Trophoblast cell (in vitro differentiated cells and primary cell): Measurements from ENCODE around the gene EARS2.

ENCODE experiments used
- DNase-seq, 2 donors: peaks; one replicate each; pipeline ENCODE4 v3.0.0-alpha.2; 2016
- H2AFZ ChIP-seq: 2 replicates; pipeline ENCODE4 v1.6.1; 2013; ENCODE audit warnings: low read length, moderate library complexity, mild to moderate bottlenecking; ENCODE audit not compliant: insufficient read depth, poor library complexity
- H2AK5ac ChIP-seq: 2 replicates; pipeline ENCODE4 v1.6.1; 2013; ENCODE audit warnings: mild to moderate bottlenecking, low read length
- H2BK120ac ChIP-seq: 2 replicates; pipeline ENCODE4 v1.6.1; 2013; ENCODE audit warnings: low read length, mild to moderate bottlenecking, moderate library complexity; ENCODE audit not compliant: insufficient read depth, poor library complexity
- H2BK12ac ChIP-seq: 2 replicates; pipeline ENCODE4 v1.6.1; 2013; ENCODE audit warnings: mild to moderate bottlenecking, low read length, moderate library complexity
- H2BK5ac ChIP-seq: 2 replicates; pipeline ENCODE4 v1.6.1; 2013; ENCODE audit warnings: low read length, low read depth, moderate library complexity, mild to moderate bottlenecking; ENCODE audit not compliant: poor library complexity
- H3K14ac ChIP-seq: 2 replicates; pipeline ENCODE4 v1.6.1; 2013; ENCODE audit warnings: mild to moderate bottlenecking, low read length
- H3K18ac ChIP-seq: 2 replicates; pipeline ENCODE4 v1.6.1; 2013; ENCODE audit warnings: mild to moderate bottlenecking, low read length
- H3K23ac ChIP-seq: 2 replicates; pipeline ENCODE4 v1.6.1; 2013; ENCODE audit warnings: low read length
- H3K27ac ChIP-seq: 2 replicates; pipeline ENCODE4 v1.5.1; 2013; ENCODE audit warnings: low read depth, mild to moderate bottlenecking, inconsistent platforms, low read length, moderate library complexity
- H3K27me3 ChIP-seq: 2 replicates; pipeline ENCODE4 v1.6.1; 2013; ENCODE audit warnings: inconsistent platforms, mild to moderate bottlenecking, low read length, moderate library complexity; ENCODE audit not compliant: insufficient read depth
- H3K36me3 ChIP-seq, 2 experiments: 1 replicate in 1 of 2; 2 replicates in 1 of 2; pipeline ENCODE4 v1.6.1; 2013; ENCODE audit warnings: low read length in 2 of 2, mild to moderate bottlenecking in 2 of 2, moderate library complexity in 1 of 2; ENCODE audit not compliant: insufficient read depth in 2 of 2, control insufficient read depth in 1 of 2
- H3K4ac ChIP-seq: 2 replicates; pipeline ENCODE4 v1.6.1; 2013; ENCODE audit warnings: low read depth, mild to moderate bottlenecking, low read length, moderate library complexity
- H3K4me1 ChIP-seq, 2 experiments: 1 replicate in 1 of 2; 2 replicates in 1 of 2; pipeline ENCODE4 v1.6.1; 2013; ENCODE audit warnings: low read length in 2 of 2, mild to moderate bottlenecking in 2 of 2, moderate library complexity in 1 of 2; ENCODE audit not compliant: insufficient read depth in 2 of 2, control insufficient read depth in 1 of 2
- H3K4me2 ChIP-seq: 2 replicates; pipeline ENCODE4 v1.6.1; 2013; ENCODE audit warnings: inconsistent platforms, mild to moderate bottlenecking, low read length, moderate library complexity
- H3K4me3 ChIP-seq: 2 replicates; pipeline ENCODE4 v1.5.1; 2013; ENCODE audit warnings: mild to moderate bottlenecking, low read depth, low read length, inconsistent platforms
- H3K79me1 ChIP-seq: one replicate; pipeline ENCODE4 v1.6.1; 2013; ENCODE audit warnings: low read length
- H3K79me2 ChIP-seq: 2 replicates; pipeline ENCODE4 v1.6.1; 2013; ENCODE audit warnings: low read length, mild to moderate bottlenecking; ENCODE audit not compliant: control insufficient read depth, insufficient read depth, poor library complexity
- H3K9ac ChIP-seq: 2 replicates; pipeline ENCODE4 v1.6.1; 2013; ENCODE audit warnings: mild to moderate bottlenecking, low read length
- H3K9me3 ChIP-seq: 2 replicates; pipeline ENCODE4 v1.6.1; 2013; ENCODE audit warnings: low read depth, mild to moderate bottlenecking, control low read depth, inconsistent platforms, low read length; ENCODE audit not compliant: insufficient read depth
- H4K12ac ChIP-seq: 2 replicates; pipeline ENCODE4 v1.6.1; 2013; ENCODE audit warnings: low read depth, mild to moderate bottlenecking, low read length, moderate library complexity
- H4K8ac ChIP-seq: 2 replicates; pipeline ENCODE4 v1.6.1; 2013; ENCODE audit warnings: low read depth, mild to moderate bottlenecking, low read length, moderate library complexity
- H4K91ac ChIP-seq: one replicate; pipeline ENCODE4 v1.6.1; 2013; ENCODE audit warnings: low read depth, mild to moderate bottlenecking, low read length, moderate library complexity
- WGBS: extraction: QIAGEN DNeasy Blood & Tissue Kit; methylation state at CpG from one replicate; pipeline ENCODE4 v1.1.7; 2013; ENCODE audit warnings: missing lambda C conversion rate; ENCODE audit not compliant: insufficient read length, insufficient coverage; ENCODE audit errors: extremely low coverage; 5-methylcytosine and 5-hydroxymethylcytosine counted together

The EARS2 gene

DNA sequence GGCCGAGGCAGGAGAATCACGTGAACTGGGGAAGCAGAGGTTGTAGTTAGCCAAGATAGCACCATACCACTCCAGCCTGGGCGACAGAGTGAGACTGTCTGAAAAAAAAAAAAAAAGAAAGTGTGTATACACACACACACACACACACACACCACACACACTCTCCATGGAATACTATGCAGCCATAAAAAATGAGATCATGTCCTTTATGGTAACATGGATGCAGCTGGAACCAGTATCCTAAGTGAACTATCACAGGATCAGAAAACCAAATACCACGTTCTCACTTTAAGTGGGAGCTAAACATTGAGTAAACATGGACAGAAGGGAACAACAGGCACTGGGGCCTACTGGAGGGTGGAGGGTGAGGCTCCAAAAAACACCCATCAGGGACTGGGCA lies 22.2 kb upstream of the EARS2 start:
- no peak overlapping the region for H4K91ac ChIP-seq
- H3K4me2 ChIP-seq, result no peak overlapping the region
- no CpG with 5 or more reads among the region's 4 CpGs for WGBS
- H3K14ac ChIP-seq, result no peak overlapping the region
- no peak for DNase-seq
- H3K4ac ChIP-seq, result no peak overlapping the region
- H3K4me1 ChIP-seq, result no peaks in the 10 kb centered on the region
- no peak overlapping the region for H4K12ac ChIP-seq
- H2AK5ac ChIP-seq, result no peak overlapping the region
- H2BK120ac ChIP-seq, result no peak overlapping the region
- no peak overlapping the region for H2BK5ac ChIP-seq
- no peak overlapping the region for H2BK12ac ChIP-seq
- no peak overlapping the region for H3K18ac ChIP-seq
- no peak overlapping the region for H3K23ac ChIP-seq
- H4K8ac ChIP-seq, result no peak overlapping the region
- H2AFZ ChIP-seq, result no peak overlapping the region
- H3K27ac ChIP-seq, result no peak overlapping the region
- H3K27me3 ChIP-seq, result no peaks in the 10 kb centered on the region
- peaks cover 16 to 36% of the 10 kb centered on the region in 2 experiments for H3K36me3 ChIP-seq
- H3K79me2 ChIP-seq, result no peaks in the 10 kb centered on the region
- H3K9ac ChIP-seq, result no peak overlapping the region
- H3K4me3 ChIP-seq, result no peak overlapping the region
- no peaks in the 10 kb centered on the region for H3K79me1 ChIP-seq
- H3K9me3 ChIP-seq, result no peaks in the 10 kb centered on the region

DNA sequence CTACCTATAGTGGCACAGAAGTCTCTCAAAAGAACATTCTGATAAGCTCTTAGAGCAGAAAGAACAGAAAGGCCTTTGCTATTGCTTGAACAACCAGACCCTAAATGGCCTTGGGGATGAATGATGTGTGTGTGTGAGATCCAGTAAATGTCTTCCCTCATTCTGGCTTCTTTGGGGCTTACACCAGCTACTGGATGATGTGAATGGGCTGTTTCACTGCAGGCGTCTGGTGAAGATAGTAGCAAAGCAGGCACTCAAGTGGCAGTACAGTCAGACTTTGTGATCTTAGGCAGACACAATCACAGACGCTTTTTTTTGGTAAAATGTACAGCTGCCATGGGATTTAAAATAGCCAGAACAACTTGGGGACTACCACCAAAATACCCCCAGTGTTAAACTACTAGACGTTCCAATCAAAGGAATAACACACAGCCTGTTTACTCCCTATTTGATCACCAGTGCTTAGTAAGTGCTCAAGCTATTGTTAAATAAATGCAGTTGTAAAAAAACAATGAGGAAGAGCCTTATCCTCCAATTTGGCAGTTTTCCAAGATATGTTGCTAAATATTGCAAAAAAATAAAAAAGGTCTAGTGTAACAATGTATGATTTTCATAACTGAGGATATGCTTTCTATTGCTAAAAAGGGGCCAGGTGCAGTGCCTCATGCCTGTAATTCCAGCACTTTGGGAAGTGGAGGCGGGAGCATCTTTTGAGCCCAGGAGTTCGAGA lies 21.1 kb upstream of the EARS2 start:
- H2AK5ac ChIP-seq, result no peak overlapping the region
- H3K9ac ChIP-seq, result no peak overlapping the region
- H3K4me2 ChIP-seq, result no peak overlapping the region
- no peak overlapping the region for H3K4me3 ChIP-seq
- no peak overlapping the region for H4K91ac ChIP-seq
- no peak for DNase-seq
- no peak overlapping the region for H2AFZ ChIP-seq
- H3K27me3 ChIP-seq, result no peaks in the 10 kb centered on the region
- no peak overlapping the region for H2BK120ac ChIP-seq
- no peak overlapping the region for H2BK5ac ChIP-seq
- no peak overlapping the region for H2BK12ac ChIP-seq
- no peak overlapping the region for H3K23ac ChIP-seq
- H4K12ac ChIP-seq, result no peak overlapping the region
- H3K4ac ChIP-seq, result no peak overlapping the region
- H4K8ac ChIP-seq, result no peak overlapping the region
- no peak overlapping the region for H3K14ac ChIP-seq
- H3K79me2 ChIP-seq, result no peaks in the 10 kb centered on the region
- H3K79me1 ChIP-seq, result no peaks in the 10 kb centered on the region
- H3K9me3 ChIP-seq, result no peaks in the 10 kb centered on the region
- no peak overlapping the region for H3K18ac ChIP-seq
- H3K4me1 ChIP-seq, result no peaks in the 10 kb centered on the region
- no peak overlapping the region for H3K27ac ChIP-seq
- WGBS, result no CpG with 5 or more reads among the region's 5 CpGs
- peaks cover 23 to 41% of the 10 kb centered on the region in 2 experiments for H3K36me3 ChIP-seq

DNA sequence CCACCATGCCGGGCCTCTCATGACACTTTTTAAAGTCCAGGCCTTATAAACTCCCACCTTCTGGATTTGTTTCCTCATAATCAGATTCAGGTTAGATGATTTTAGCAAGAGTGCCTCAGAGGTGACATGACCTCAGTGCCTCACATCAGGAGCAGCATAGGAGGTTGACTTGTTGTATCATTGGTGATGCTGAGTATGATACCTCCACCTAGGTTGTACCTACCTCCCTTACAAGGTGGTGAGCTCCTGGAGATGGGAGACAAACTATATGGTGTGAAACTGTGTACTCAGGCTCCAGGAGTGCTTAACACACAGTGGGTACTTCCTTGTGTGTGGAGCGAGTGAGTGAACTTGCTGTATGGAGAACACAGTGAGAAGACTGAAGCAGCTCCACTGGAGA lies 20.3 kb upstream of the EARS2 start:
- no peak overlapping the region for H3K18ac ChIP-seq
- H3K9me3 ChIP-seq, result no peaks in the 10 kb centered on the region

DNA sequence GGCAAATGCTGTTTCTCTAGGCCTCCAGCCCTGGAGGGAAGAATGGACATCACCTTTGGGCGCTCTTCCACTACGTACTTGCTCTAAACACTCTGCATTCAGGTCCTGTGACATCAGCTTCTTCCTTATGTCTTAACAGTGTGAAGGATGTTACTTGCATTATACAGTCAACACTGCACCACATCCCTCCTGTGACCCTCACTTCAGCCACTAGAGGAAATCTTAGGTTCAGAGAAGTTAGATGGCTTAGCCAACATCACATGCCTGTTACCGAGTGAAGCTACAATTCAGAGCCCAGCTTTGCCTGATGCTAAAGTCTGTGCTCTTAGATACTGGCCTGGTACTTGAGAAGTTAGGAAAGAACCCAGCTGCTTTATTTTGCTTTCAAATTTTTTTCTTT lies 18.7 kb upstream of the EARS2 start:
- H3K4ac ChIP-seq, result no peak overlapping the region
- no peaks in the 10 kb centered on the region for H3K79me1 ChIP-seq
- H3K14ac ChIP-seq, result no peak overlapping the region
- H3K4me3 ChIP-seq, result no peak overlapping the region
- H3K4me2 ChIP-seq, result no peak overlapping the region
- H3K27ac ChIP-seq, result no peak overlapping the region
- no peak overlapping the region for H2AK5ac ChIP-seq
- no peak overlapping the region for H3K23ac ChIP-seq
- no peaks in the 10 kb centered on the region for H3K9me3 ChIP-seq
- H3K9ac ChIP-seq, result no peak overlapping the region
- H3K36me3 ChIP-seq, result peaks cover 34 to 56% of the 10 kb centered on the region in 2 experiments
- no peak overlapping the region for H3K18ac ChIP-seq
- H4K91ac ChIP-seq, result no peak overlapping the region
- H2BK12ac ChIP-seq, result no peak overlapping the region
- no peak overlapping the region for H4K8ac ChIP-seq
- no peak overlapping the region for H2AFZ ChIP-seq
- no peak overlapping the region for H2BK120ac ChIP-seq
- H2BK5ac ChIP-seq, result no peak overlapping the region
- no peaks in the 10 kb centered on the region for H3K27me3 ChIP-seq
- no peaks in the 10 kb centered on the region for H3K79me2 ChIP-seq
- H4K12ac ChIP-seq, result no peak overlapping the region
- WGBS, result no CpG with 5 or more reads among the region's 3 CpGs
- H3K4me1 ChIP-seq, result no peaks in the 10 kb centered on the region
- no peak for DNase-seq

More for the DNA sequence above, 20.3 kb upstream of the EARS2 start:
- no peak overlapping the region for H3K9ac ChIP-seq
- H4K12ac ChIP-seq, result no peak overlapping the region
- H3K79me2 ChIP-seq, result no peaks in the 10 kb centered on the region
- no peak overlapping the region for H2BK12ac ChIP-seq
- no peak overlapping the region for H3K23ac ChIP-seq
- H3K14ac ChIP-seq, result no peak overlapping the region
- H3K36me3 ChIP-seq, result peaks cover 29 to 47% of the 10 kb centered on the region in 2 experiments
- WGBS, result no CpG with 5 or more reads among the region's 2 CpGs
- no peaks in the 10 kb centered on the region for H3K79me1 ChIP-seq
- DNase-seq, result no peak
- H3K4me2 ChIP-seq, result no peak overlapping the region
- no peak overlapping the region for H2AK5ac ChIP-seq
- no peak overlapping the region for H3K4ac ChIP-seq
- no peak overlapping the region for H3K27ac ChIP-seq
- H2AFZ ChIP-seq, result no peak overlapping the region
- no peak overlapping the region for H4K91ac ChIP-seq
- no peak overlapping the region for H2BK5ac ChIP-seq
- no peak overlapping the region for H2BK120ac ChIP-seq
- H4K8ac ChIP-seq, result no peak overlapping the region
- no peaks in the 10 kb centered on the region for H3K27me3 ChIP-seq
- no peak overlapping the region for H3K4me3 ChIP-seq
- H3K4me1 ChIP-seq, result no peaks in the 10 kb centered on the region
